Loucy (cell line): ENCODE data around the gene TEAD3.

Source experiments
- H2AFZ ChIP-seq: fragments of 200-600 bp; sonication (generic); 2 replicates; pipeline ENCODE4 v1.6.0; 2016; ENCODE audit warnings: antibody characterized with exemption, mild to moderate bottlenecking, low read length, moderate library complexity
- H3F3A ChIP-seq: fragments of 200-600 bp; 2 replicates; pipeline ENCODE4 v1.6.0; 2016; ENCODE audit warnings: antibody characterized with exemption, low read depth, mild to moderate bottlenecking
- H3K27me3 ChIP-seq: fragments of 200-600 bp; sonication (generic); 2 replicates; pipeline ENCODE4 v1.6.1; 2014; ENCODE audit warnings: low read length, mild to moderate bottlenecking; ENCODE audit not compliant: insufficient read depth, poor library complexity, severe bottlenecking
- H3K36me3 ChIP-seq: fragments of 200-600 bp; sonication (generic); 2 replicates; pipeline ENCODE4 v1.6.1; 2016; ENCODE audit warnings: low read length; ENCODE audit not compliant: insufficient read depth
- H3K4me1 ChIP-seq: fragments of 200-600 bp; sonication (generic); 2 replicates; pipeline ENCODE4 v1.5.1; 2014; ENCODE audit warnings: low read length, mild to moderate bottlenecking; ENCODE audit not compliant: insufficient read depth, poor library complexity, severe bottlenecking
- H3K4me2 ChIP-seq: fragments of 200-600 bp; sonication (generic); 2 replicates; pipeline ENCODE4 v1.6.0; 2014; ENCODE audit warnings: antibody characterized with exemption, low read length, low read depth, mild to moderate bottlenecking; ENCODE audit not compliant: poor library complexity, severe bottlenecking
- H3K4me3 ChIP-seq: fragments of 200-600 bp; sonication (generic); 2 replicates; pipeline ENCODE4 v1.5.1; 2014; ENCODE audit warnings: low read length, mild to moderate bottlenecking, mixed read lengths; ENCODE audit not compliant: poor library complexity, severe bottlenecking
- H3K79me2 ChIP-seq: fragments of 200-600 bp; sonication (generic); 2 replicates; pipeline ENCODE4 v1.6.1; 2014; ENCODE audit warnings: low read length; ENCODE audit not compliant: insufficient read depth
- H3K9ac ChIP-seq: fragments of 200-600 bp; sonication (generic); 2 replicates; pipeline ENCODE4 v1.6.0; 2014; ENCODE audit warnings: mild to moderate bottlenecking, low read depth, low read length, moderate library complexity; ENCODE audit not compliant: poor library complexity, severe bottlenecking
- H3K9me2 ChIP-seq: fragments of 200-600 bp; sonication (generic); replicated peaks from 2 replicates; pipeline ENCODE4 v1.6.1; 2016; ENCODE audit warnings: low read depth, low read length, mixed read lengths
- H3K9me3 ChIP-seq: fragments of 200-600 bp; sonication (generic); 2 replicates; pipeline ENCODE4 v1.6.1; 2014; ENCODE audit warnings: mild to moderate bottlenecking, antibody characterized with exemption, low read length, low read depth; ENCODE audit not compliant: insufficient read depth
- H4K20me1 ChIP-seq: fragments of 200-600 bp; sonication (generic); 2 replicates; pipeline ENCODE4 v1.6.0; 2014; ENCODE audit warnings: antibody characterized with exemption, low read length, mild to moderate bottlenecking; ENCODE audit not compliant: insufficient read depth, poor library complexity, severe bottlenecking
- EZH2phosphoT487 ChIP-seq: fragments of 200-600 bp; IDR thresholded peaks from 2 replicates; pipeline ENCODE4 v1.6.1; 2018; ENCODE audit warnings: antibody characterized with exemption, mild to moderate bottlenecking, moderate library complexity, borderline replicate concordance
- TF ChIP-seq, protein P1 (sequence below): fragments of 200-600 bp; sonication (generic); conservative IDR thresholded peaks from 2 replicates; pipeline ENCODE4 v1.5.1; 2014; ENCODE audit warnings: mild to moderate bottlenecking, antibody characterized with exemption, low read length

Gene TEAD3

GRCh38 chr6:35432291-35432690 is 64.6 kb downstream of the TEAD3 start:
- H2AFZ ChIP-seq, result no peak overlapping the region
- H3K79me2 ChIP-seq, result no peaks in the 10 kb centered on the region
- H3K4me3 ChIP-seq, result no peak overlapping the region
- no peaks in the 10 kb centered on the region for H3K4me1 ChIP-seq
- no peaks in the 10 kb centered on the region for H4K20me1 ChIP-seq
- no peaks in the 10 kb centered on the region for H3K9me2 ChIP-seq
- H3K4me2 ChIP-seq, result no peak overlapping the region
- no peak overlapping the region for H3K9ac ChIP-seq
- H3K36me3 ChIP-seq, result no peaks in the 10 kb centered on the region
- no peaks in the 10 kb centered on the region for H3F3A ChIP-seq
- TF ChIP-seq, protein P1, sequence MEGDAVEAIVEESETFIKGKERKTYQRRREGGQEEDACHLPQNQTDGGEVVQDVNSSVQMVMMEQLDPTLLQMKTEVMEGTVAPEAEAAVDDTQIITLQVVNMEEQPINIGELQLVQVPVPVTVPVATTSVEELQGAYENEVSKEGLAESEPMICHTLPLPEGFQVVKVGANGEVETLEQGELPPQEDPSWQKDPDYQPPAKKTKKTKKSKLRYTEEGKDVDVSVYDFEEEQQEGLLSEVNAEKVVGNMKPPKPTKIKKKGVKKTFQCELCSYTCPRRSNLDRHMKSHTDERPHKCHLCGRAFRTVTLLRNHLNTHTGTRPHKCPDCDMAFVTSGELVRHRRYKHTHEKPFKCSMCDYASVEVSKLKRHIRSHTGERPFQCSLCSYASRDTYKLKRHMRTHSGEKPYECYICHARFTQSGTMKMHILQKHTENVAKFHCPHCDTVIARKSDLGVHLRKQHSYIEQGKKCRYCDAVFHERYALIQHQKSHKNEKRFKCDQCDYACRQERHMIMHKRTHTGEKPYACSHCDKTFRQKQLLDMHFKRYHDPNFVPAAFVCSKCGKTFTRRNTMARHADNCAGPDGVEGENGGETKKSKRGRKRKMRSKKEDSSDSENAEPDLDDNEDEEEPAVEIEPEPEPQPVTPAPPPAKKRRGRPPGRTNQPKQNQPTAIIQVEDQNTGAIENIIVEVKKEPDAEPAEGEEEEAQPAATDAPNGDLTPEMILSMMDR, result no peak
- no peak for TF ChIP-seq EZH2phosphoT487
- H3K9me3 ChIP-seq, result peaks cover 4% of the 10 kb centered on the region; the same call in 1 of the 2 replicates
- H3K27me3 ChIP-seq, result no peaks in the 10 kb centered on the region

DNA sequence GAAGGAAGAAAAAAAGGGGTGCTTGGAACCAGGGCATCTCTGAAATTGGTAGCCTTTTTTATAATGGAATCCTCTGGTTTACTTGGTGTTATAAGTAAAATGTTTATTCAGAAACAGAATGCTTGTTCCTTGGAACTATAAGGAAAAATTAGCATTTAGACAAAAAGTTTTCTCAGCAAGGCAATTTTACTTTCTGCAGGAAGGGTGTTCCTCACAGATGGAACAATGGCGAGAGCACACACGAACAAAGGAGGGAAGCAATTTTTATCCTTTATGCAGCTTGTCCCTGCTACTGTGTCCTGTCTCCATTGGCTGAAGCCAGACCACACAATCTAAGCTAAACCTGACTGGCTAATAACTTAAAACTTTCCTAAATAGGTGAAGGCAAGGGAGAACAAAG is 67.4 kb downstream of the TEAD3 start:
- TF ChIP-seq EZH2phosphoT487, result no peak
- TF ChIP-seq, protein P1, result no peak
- H4K20me1 ChIP-seq, result no peaks in the 10 kb centered on the region
- H3K4me2 ChIP-seq, result no peak overlapping the region
- H2AFZ ChIP-seq, result no peak overlapping the region
- H3K79me2 ChIP-seq, result no peaks in the 10 kb centered on the region
- no peak overlapping the region for H3K9ac ChIP-seq
- no peak overlapping the region for H3K4me3 ChIP-seq
- peaks cover 4% of the 10 kb centered on the region; the same call in 1 of the 2 replicates for H3K9me3 ChIP-seq
- H3K4me1 ChIP-seq, result no peaks in the 10 kb centered on the region
- H3K9me2 ChIP-seq, result no peaks in the 10 kb centered on the region
- H3K27me3 ChIP-seq, result no peaks in the 10 kb centered on the region
- no peaks in the 10 kb centered on the region for H3K36me3 ChIP-seq
- no peaks in the 10 kb centered on the region for H3F3A ChIP-seq

- Histone ChIP-seq H3K9ac (no peak overlapping the region), H4K20me1 (no peaks in the 10 kb centered on the region)
Observed at GRCh38 chr6:35428421-35429149, 68.3 kb downstream of the TEAD3 start.

More at GRCh38 chr6:35428421-35429149, 68.3 kb downstream of the TEAD3 start:
- H3K4me3 ChIP-seq, result no peak overlapping the region
- no peaks in the 10 kb centered on the region for H3K9me2 ChIP-seq
- H2AFZ ChIP-seq, result no peak overlapping the region
- H3K36me3 ChIP-seq, result no peaks in the 10 kb centered on the region
- H3K9me3 ChIP-seq, result peaks cover 4% of the 10 kb centered on the region; the same call in 1 of the 2 replicates
- no peaks in the 10 kb centered on the region for H3K79me2 ChIP-seq
- H3K4me2 ChIP-seq, result no peak overlapping the region
- TF ChIP-seq EZH2phosphoT487, result no peak
- TF ChIP-seq, protein P1, result no peak
- H3F3A ChIP-seq, result no peaks in the 10 kb centered on the region
- H3K27me3 ChIP-seq, result no peaks in the 10 kb centered on the region
- no peaks in the 10 kb centered on the region for H3K4me1 ChIP-seq
